Ovary (tissue), 9 donors: Measurements from ENCODE around the gene ZMIZ1. TPM values are rescaled to one million over a fixed set of nuclear protein-coding genes. Genes with fewer than 3 reads are reported as not detected.

Source experiments
- DNase-seq, 5 donors: peaks; one replicate each; pipeline ENCODE4 v3.0.0-alpha.2; 2019 to 2020
- H3K27ac ChIP-seq, 2 donors: fragments of 200-600 bp; one replicate each; pipeline versions ENCODE4 v1.5.1 to v1.8.0; 2019 to 2022
- H3K27me3 ChIP-seq: fragments of 200-600 bp; one replicate; pipeline ENCODE4 v1.8.0; 2022
- H3K36me3 ChIP-seq: fragments of 200-600 bp; sonication (generic); one replicate; pipeline ENCODE4 v1.5.1; 2019
- H3K4me1 ChIP-seq: one replicate; pipeline ENCODE4 v1.8.1; 2013; ENCODE audit warnings: mild to moderate bottlenecking, moderate library complexity; ENCODE audit not compliant: insufficient read depth
- H3K4me3 ChIP-seq: fragments of 200-600 bp; sonication (generic); one replicate; pipeline ENCODE4 v1.5.1; 2017
- H3K9me3 ChIP-seq, 2 donors: fragments of 200-600 bp in 1 of 2; sonication (generic) in 1 of 2; one replicate each; pipeline versions ENCODE4 v1.5.1 to v1.8.1; 2013 to 2019; ENCODE audit warnings: mild to moderate bottlenecking in 1 of 2, moderate library complexity in 1 of 2
- EP300 ChIP-seq: sonication (generic); formaldehyde crosslinking; IDR thresholded peaks from one replicate; pipeline ENCODE4 v1.6.1; 2017; ENCODE audit warnings: antibody characterized with exemption
- POLR2A ChIP-seq: fragments of 450-650 bp; IDR thresholded peaks from one replicate; pipeline ENCODE4 v1.6.1; 2017; ENCODE audit warnings: antibody characterized with exemption, mild to moderate bottlenecking, moderate library complexity
- WGBS, 3 donors: extraction: QIAGEN DNeasy Blood & Tissue Kit in 1 of 3; methylation state at CpG; one replicate each; pipeline versions ENCODE4 v1.1.5 to v1.1.7; 2013 to 2017; 5-methylcytosine and 5-hydroxymethylcytosine counted together
- intact Hi-C, 4 donors: fragments of 100-400 bp; cut with DNase I; formaldehyde crosslinking; loops; one replicate each; pipeline versions ENCODE4 v1.11.0 to v1.15.1; 2022 to 2023
- polyA plus RNA-seq, 2 donors: library from polyadenylated mRNA; stranded (reverse); fragments of 200-250 nt in 1 of 2; fragments of 350-450 nt in 1 of 2; fragmentation: Illumina TruSeq in 1 of 2; extraction: RNeasy Lipid Tissue Mini Kit (QIAGEN cat#74804) in 1 of 2; gene quantifications; one replicate each; pipeline ENCODE4 v1.2.3, GENCODE V29; 2013 to 2014
- total RNA-seq, 7 donors: library from RNA; depleted of rRNA in 2 of 7; stranded (reverse); fragments of >200 nt in 2 of 7; fragmentation: NEBNext Ultra II Directional in 3 of 7; extraction: Animal tissue kit (Norgen Biotek cat#: 25700) in 3 of 7; gene quantifications; one replicate each; pipeline versions ENCODE4 v1.1.0 to v1.2.4, GENCODE V29; 2016 to 2023
- TF ChIP-seq, protein P1 (sequence below), 3 donors: fragments of 450-650 bp in 2 of 3; fragments of 200-600 bp in 1 of 3; IDR thresholded peaks; one replicate each; pipeline versions ENCODE4 v1.5.1 to v1.8.0; 2016 to 2022; ENCODE audit warnings: antibody characterized with exemption in 3 of 3, mild to moderate bottlenecking in 1 of 3
- donor health status: DM: no; HTN: no; CAD: no; lungs with moderate emphysema.
- donor health status: DM: no; HTN: no; CAD: no.
- donor health status: Bipolar disorder and iron deficiency.
- donor health status: DM: yes; HTN: yes; CAD: no.
- donor health status: DM: no; HTN: no; CAD: no.
- donor health status: DM: yes; HTN: yes; CAD: no.

ZMIZ1 gene
- total and polyA plus RNA-seq, 9 donors: 30.3 to 117 (median 69.1) TPM

DNA sequence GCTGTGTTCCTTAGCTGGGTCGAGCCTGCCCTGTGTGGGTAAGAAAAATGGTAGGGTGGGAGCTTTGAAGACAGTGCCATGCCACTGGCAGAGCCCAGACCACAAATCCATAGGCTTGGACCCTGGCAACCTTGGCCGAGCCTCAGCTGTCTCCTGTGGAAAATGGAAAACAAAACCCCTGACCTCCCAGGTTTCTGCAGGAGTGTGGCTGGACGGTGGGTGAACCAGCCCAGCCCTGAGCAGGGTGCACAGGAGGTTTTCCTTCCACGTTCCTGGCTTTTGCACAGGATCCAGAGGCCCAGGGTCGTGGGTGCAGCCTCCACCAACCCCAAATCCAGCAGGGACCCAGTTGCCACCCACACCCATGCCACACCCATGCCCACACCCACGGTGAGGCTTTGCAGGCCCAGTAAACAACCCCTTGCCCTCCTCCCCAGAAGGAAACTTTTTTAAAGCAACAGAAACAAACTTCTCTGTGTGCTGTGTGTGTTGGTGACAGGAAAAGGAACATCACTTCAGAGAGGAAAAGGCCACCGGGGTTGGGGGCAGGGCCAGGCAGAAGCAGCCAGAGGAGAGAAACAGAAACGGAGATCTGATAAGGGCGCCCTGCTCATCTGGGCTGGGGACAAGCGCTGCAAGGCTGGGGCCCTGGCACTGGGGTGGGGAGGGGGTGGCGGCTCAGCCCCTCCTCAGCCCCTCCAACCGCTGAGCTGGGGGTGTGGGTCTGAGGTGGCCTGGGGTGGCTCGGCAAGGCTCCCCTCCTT lies 20.7 kb upstream of the ZMIZ1 start:
- no peak overlapping the region for H3K27ac ChIP-seq
- no peaks in the 10 kb centered on the region for H3K4me1 ChIP-seq
- no peaks in the 10 kb centered on the region for H3K36me3 ChIP-seq
- DNase-seq: peak in 2 of 5 donors; percentile 7 to 22
- intact Hi-C loops: no loop called here
- H3K9me3 ChIP-seq: no peaks in the 10 kb centered on the region
- no peaks in the 10 kb centered on the region for H3K27me3 ChIP-seq
- TF ChIP-seq POLR2A (no peak), EP300 (no peak)
- TF ChIP-seq, protein P1, sequence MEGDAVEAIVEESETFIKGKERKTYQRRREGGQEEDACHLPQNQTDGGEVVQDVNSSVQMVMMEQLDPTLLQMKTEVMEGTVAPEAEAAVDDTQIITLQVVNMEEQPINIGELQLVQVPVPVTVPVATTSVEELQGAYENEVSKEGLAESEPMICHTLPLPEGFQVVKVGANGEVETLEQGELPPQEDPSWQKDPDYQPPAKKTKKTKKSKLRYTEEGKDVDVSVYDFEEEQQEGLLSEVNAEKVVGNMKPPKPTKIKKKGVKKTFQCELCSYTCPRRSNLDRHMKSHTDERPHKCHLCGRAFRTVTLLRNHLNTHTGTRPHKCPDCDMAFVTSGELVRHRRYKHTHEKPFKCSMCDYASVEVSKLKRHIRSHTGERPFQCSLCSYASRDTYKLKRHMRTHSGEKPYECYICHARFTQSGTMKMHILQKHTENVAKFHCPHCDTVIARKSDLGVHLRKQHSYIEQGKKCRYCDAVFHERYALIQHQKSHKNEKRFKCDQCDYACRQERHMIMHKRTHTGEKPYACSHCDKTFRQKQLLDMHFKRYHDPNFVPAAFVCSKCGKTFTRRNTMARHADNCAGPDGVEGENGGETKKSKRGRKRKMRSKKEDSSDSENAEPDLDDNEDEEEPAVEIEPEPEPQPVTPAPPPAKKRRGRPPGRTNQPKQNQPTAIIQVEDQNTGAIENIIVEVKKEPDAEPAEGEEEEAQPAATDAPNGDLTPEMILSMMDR (IDR thresholded peaks at IDR 0.05): no peak
- no peak overlapping the region for H3K4me3 ChIP-seq
- WGBS, 3 donors: 72 to 74% (median 73%) methylated on average over 13 of the region's 13 CpGs

DNA sequence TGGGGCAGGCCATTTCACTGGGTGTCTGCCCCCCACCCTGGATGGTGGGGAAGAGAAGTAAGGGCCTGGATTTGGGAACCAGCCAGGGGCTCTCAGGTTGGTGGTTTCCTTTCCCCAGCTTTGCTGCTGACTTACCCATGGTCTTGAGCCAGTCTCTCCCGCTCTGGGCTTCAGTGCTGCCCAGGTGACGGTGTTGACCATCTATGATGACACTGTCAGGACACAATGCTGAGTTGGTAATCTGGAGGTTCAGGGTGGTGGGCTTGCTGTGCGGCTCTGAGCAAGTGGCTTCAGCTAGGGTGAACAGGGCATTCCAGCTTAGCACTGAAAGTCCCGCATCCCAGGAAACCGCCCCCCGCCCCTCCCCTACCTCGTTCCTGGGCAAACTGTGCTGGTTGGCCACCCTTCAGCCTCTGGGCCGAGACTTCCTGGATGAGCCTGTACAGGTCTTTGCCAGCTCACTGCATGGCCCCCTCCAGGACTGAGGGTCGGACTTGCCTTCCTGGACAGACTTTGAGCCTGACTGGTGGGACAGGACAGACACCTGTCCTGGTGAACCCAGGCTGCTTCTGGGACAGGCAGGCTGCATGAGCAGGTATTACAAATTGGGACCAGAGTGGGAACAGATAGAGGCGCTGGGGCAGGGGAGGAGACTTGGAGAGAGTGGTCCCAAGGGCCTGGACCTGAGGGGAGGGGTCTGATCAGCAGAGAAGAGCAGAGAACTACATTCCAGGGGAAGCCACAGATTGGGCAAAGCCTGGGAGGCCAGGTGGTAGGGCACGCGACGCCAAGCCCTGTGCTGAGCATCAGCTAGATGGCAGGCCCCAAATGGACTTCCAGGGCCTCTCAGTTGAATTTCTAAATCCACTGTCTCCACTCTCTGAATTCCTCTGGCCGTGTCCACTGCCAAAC lies 19.9 kb upstream of the ZMIZ1 start:
- no peaks in the 10 kb centered on the region for H3K9me3 ChIP-seq
- intact Hi-C loops: no loop called here
- 78 to 81% (median 80%) methylated on average over 13 to 14 of the region's 14 CpGs for WGBS, 3 donors
- DNase-seq: peak in 2 of 5 donors; percentile 19 to 24
- no peaks in the 10 kb centered on the region for H3K36me3 ChIP-seq
- no peak overlapping the region for H3K27ac ChIP-seq
- no peaks in the 10 kb centered on the region for H3K27me3 ChIP-seq
- TF ChIP-seq POLR2A (no peak), EP300 (no peak)
- TF ChIP-seq, protein P1 (IDR thresholded peaks at IDR 0.05): no peak
- no peak overlapping the region for H3K4me3 ChIP-seq
- H3K4me1 ChIP-seq: no peaks in the 10 kb centered on the region

DNA sequence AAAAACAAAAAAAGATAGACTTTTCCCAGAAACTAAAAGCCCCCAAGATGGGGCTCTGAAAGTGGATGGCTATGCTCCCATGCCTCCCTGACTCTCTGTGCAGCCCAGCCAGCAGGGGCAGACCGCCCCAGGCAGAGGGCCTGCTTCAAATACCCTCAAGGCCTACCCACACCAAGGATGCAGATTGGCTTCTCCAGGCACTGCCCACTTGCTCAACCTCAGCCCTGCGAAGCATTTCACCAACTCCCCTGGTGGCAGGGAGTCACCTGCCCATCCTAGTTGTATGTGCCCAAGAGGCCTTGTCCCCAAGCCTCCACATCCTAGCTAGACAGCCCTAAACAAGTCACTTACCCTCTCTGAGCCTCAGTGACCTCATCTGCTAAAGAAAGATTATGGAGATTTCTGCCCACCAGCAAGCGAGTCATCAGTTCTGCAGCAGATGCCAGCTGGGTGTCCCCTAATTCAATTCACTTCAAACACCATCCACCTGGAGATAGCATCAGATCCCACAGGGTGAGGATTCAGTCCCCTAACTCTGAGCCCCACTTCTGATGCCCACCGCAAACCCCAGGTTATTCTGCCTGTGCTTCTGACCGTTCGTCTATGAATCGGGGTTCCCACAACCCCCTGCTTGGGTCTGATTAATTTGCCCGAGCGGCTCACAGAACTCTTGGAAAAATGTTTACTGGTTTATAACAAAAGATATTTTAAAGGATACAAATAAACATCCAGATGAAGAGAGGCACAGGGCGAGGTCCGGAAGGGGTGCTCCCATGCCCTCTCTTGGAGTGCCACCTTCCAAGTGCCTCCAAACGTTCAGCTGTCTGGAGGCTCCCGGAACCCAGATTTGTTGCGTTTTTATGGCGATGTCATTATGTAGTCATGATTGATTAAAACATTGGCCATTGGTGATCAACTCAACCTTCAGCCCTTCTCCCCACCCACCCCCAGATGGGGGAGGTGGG lies 18.6 kb upstream of the ZMIZ1 start:
- H3K4me1 ChIP-seq: no peaks in the 10 kb centered on the region
- TF ChIP-seq EP300 (no peak), POLR2A (no peak)
- TF ChIP-seq, protein P1 (IDR thresholded peaks at IDR 0.05): no peak
- H3K27ac ChIP-seq: no peak overlapping the region
- 90 to 93% (median 92%) methylated on average over 15 of the region's 15 CpGs for WGBS, 3 donors
- peak in 2 of 5 donors; percentile 3 to 16 for DNase-seq
- H3K9me3 ChIP-seq: no peaks in the 10 kb centered on the region
- no peaks in the 10 kb centered on the region for H3K36me3 ChIP-seq
- no peaks in the 10 kb centered on the region for H3K27me3 ChIP-seq
- H3K4me3 ChIP-seq: no peak overlapping the region
- intact Hi-C loops: no loop called here
